CD4-positive, alpha-beta T cell treated with Interleukin-1 beta for 1 hour (primary cell): ENCODE results near the gene KLHL33.
A peak's percentile ranks its signal among the peaks of the same experiment; 100 is the strongest.

Experiments used
- DNase-seq, 2 donors: peaks; one replicate each; pipeline ENCODE4 v3.0.0-alpha.2; 2020 to 2022

Gene KLHL33

GRCh38 chr14:20412876-20413743 lies 22.9 kb downstream of the KLHL33 start, which contains the start of gene TEP1:
Gene TEP1, minus strand, starts transcription at chr14:20413501. Its CDS starts 5,062 bp downstream, at chr14:20408439.
- DNase-seq = peak; percentile 67 to 69

- peak in 1 of 2 donors; percentile 41 for DNase-seq
These were observed 23.6 kb downstream of the KLHL33 start for GRCh38 chr14:20412411-20412810.

GRCh38 chr14:20409226-20409625 lies 26.7 kb downstream of the KLHL33 start:
- no peak for DNase-seq

GRCh38 chr14:20403521-20403920 lies 32.4 kb downstream of the KLHL33 start:
- no peak for DNase-seq

- DNase-seq = no peak
These were observed 34.9 kb downstream of the KLHL33 start for GRCh38 chr14:20400965-20401593.

GRCh38 chr14:20400589-20400964 lies 35.4 kb downstream of the KLHL33 start:
- no peak for DNase-seq

GRCh38 chr14:20397511-20397910 lies 38.5 kb downstream of the KLHL33 start:
- no peak for DNase-seq

- no peak for DNase-seq
These were observed 44.5 kb downstream of the KLHL33 start for GRCh38 chr14:20391505-20391904.

- no peak for DNase-seq
These were observed 47.8 kb downstream of the KLHL33 start for GRCh38 chr14:20388159-20388558.

- DNase-seq = peak in 1 of 2 donors; percentile 38
These were observed 48.4 kb downstream of the KLHL33 start for GRCh38 chr14:20387576-20387975.

- DNase-seq = no peak
These were observed 49.6 kb downstream of the KLHL33 start for GRCh38 chr14:20386276-20386855.

GRCh38 chr14:20384886-20385285 lies 51.1 kb downstream of the KLHL33 start:
- no peak for DNase-seq

- DNase-seq = no peak
These were observed 51.6 kb downstream of the KLHL33 start for GRCh38 chr14:20384321-20384720.

- DNase-seq = no peak
These were observed 52.3 kb downstream of the KLHL33 start for GRCh38 chr14:20383636-20384035.

GRCh38 chr14:20383032-20383431 lies 52.9 kb downstream of the KLHL33 start:
- no peak for DNase-seq

GRCh38 chr14:20382526-20382925 lies 53.4 kb downstream of the KLHL33 start:
- DNase-seq = no peak

- DNase-seq = no peak
These were observed 54.6 kb downstream of the KLHL33 start for GRCh38 chr14:20381341-20381740.

GRCh38 chr14:20380681-20381080 lies 55.3 kb downstream of the KLHL33 start:
- no peak for DNase-seq

- DNase-seq = no peak
These were observed 56.2 kb downstream of the KLHL33 start for GRCh38 chr14:20379743-20380142.

GRCh38 chr14:20377171-20377570 lies 58.8 kb downstream of the KLHL33 start:
- no peak for DNase-seq

GRCh38 chr14:20376071-20376588 lies 59.8 kb downstream of the KLHL33 start:
- DNase-seq = no peak
